ENCODE measurements around the gene NDST4.

DNA sequence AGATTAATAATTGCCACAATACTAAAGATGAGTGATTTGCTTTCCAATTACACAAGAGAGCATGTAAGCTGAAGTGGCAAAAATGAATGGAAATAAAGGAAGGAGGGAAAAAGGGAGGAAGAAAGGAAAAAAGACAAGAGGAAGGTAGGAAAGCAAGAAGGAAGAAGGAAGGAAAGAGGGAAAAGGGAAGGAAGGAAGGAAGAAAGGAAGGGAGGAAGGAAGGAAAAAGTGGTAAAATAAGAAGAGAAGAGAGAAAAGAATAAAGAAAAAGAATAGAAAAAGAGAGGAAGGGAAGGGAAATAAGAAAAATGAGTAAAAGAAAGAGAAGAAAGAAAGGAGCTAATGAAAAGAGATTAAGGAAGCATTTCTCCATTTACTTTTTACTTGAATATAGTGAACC, 4.6 kb downstream of the NDST4 start:
- TF ChIP-seq CTCF (IDR thresholded peaks at IDR 0.05) (no peak), POLR2A (IDR thresholded peaks at IDR 0.05) (no peak)
